Loucy (cell line): ENCODE results near the gene WFIKKN2.
"Not testable (repeated sequence)": the region's sequence is repeated elsewhere in the genome, so short reads cannot be mapped to it uniquely, and the experiment has no call there.

ENCODE experiments used
- EZH2phosphoT487 ChIP-seq: fragments of 200-600 bp; IDR thresholded peaks from 2 replicates; pipeline ENCODE4 v1.6.1; 2018; ENCODE audit warnings: antibody characterized with exemption, mild to moderate bottlenecking, moderate library complexity, borderline replicate concordance
- TF ChIP-seq, protein P1 (sequence below): fragments of 200-600 bp; sonication (generic); conservative IDR thresholded peaks from 2 replicates; pipeline ENCODE4 v1.5.1; 2014; ENCODE audit warnings: mild to moderate bottlenecking, antibody characterized with exemption, low read length

DNA sequence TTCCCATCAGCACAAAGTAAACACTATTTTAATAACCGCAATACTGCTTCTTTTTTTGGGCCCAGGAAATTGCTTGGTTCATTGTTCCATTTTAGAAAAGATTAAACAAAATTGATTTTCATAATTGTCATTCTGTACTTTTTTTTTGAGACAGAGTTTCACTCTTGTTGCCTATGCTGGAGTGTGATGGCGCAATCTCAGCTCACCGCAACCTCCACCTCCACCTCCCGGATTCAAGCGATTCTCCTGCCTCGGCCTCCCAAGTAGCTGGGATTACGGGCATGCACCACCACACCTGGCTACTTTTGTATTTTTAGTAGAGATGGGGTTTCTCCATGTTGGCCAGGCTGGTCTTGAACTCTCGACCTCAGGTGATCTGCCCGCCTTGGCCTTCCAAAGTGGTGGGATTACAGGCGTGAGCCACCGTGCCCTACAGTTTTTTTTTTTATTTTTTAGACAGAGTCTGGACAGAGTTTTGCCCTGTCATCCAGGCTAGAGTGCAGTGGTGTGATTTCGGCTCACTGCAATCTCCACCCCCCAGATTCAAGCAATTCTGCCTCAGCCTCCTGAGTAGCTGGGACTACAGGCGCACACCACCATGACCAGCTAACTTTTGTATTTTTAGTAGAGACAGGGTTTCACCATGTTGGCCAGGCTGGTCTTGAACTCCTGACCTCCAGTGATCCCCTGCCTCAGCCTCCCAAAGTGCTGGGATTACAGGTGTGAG lies 30.5 kb upstream of the WFIKKN2 start:
- TF ChIP-seq, protein P1, sequence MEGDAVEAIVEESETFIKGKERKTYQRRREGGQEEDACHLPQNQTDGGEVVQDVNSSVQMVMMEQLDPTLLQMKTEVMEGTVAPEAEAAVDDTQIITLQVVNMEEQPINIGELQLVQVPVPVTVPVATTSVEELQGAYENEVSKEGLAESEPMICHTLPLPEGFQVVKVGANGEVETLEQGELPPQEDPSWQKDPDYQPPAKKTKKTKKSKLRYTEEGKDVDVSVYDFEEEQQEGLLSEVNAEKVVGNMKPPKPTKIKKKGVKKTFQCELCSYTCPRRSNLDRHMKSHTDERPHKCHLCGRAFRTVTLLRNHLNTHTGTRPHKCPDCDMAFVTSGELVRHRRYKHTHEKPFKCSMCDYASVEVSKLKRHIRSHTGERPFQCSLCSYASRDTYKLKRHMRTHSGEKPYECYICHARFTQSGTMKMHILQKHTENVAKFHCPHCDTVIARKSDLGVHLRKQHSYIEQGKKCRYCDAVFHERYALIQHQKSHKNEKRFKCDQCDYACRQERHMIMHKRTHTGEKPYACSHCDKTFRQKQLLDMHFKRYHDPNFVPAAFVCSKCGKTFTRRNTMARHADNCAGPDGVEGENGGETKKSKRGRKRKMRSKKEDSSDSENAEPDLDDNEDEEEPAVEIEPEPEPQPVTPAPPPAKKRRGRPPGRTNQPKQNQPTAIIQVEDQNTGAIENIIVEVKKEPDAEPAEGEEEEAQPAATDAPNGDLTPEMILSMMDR, result not testable (repeated sequence)
- not testable (repeated sequence) for TF ChIP-seq EZH2phosphoT487
